ENCODE results near the gene APMAP.

Gene APMAP

GRCh38 chr20:24999568-24999967 is 7.0 kb upstream of the APMAP start:
- no peaks in the 10 kb centered on the region for H3K27me3 ChIP-seq (ENCODE audit: low read length)
- no peaks in the 10 kb centered on the region for H4K20me1 ChIP-seq (ENCODE audit: low read depth, low read length)
- H3K36me3 ChIP-seq (ENCODE audit: low read length): no peaks in the 10 kb centered on the region
- H3K9me3 ChIP-seq (ENCODE audit: insufficient read depth, low read length): no peaks in the 10 kb centered on the region
- H3K9ac ChIP-seq (ENCODE audit: low read length): no peak overlapping the region
- H3F3A ChIP-seq (ENCODE audit: insufficient read depth): no peaks in the 10 kb centered on the region
- no peak for TF ChIP-seq EZH2phosphoT487 (conservative IDR thresholded peaks at IDR 0.05; ENCODE audit: low read length)
- TF ChIP-seq, protein P1, sequence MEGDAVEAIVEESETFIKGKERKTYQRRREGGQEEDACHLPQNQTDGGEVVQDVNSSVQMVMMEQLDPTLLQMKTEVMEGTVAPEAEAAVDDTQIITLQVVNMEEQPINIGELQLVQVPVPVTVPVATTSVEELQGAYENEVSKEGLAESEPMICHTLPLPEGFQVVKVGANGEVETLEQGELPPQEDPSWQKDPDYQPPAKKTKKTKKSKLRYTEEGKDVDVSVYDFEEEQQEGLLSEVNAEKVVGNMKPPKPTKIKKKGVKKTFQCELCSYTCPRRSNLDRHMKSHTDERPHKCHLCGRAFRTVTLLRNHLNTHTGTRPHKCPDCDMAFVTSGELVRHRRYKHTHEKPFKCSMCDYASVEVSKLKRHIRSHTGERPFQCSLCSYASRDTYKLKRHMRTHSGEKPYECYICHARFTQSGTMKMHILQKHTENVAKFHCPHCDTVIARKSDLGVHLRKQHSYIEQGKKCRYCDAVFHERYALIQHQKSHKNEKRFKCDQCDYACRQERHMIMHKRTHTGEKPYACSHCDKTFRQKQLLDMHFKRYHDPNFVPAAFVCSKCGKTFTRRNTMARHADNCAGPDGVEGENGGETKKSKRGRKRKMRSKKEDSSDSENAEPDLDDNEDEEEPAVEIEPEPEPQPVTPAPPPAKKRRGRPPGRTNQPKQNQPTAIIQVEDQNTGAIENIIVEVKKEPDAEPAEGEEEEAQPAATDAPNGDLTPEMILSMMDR (IDR thresholded peaks at IDR 0.05; ENCODE audit: insufficient read depth, low read length, poor library complexity, severe bottlenecking): no peak
- H3K27ac ChIP-seq (ENCODE audit: low read depth, low read length): no peak overlapping the region
- no peak overlapping the region for H3K4me2 ChIP-seq (ENCODE audit: low read depth, low read length, poor library complexity, severe bottlenecking)
- H2AFZ ChIP-seq (ENCODE audit: low read depth, low read length, severe bottlenecking): no peak overlapping the region
- H3K79me2 ChIP-seq (ENCODE audit: insufficient read depth, low read length): no peaks in the 10 kb centered on the region
- H3K4me3 ChIP-seq (ENCODE audit: insufficient read depth, low read length, poor library complexity, severe bottlenecking): no peak overlapping the region
- no peaks in the 10 kb centered on the region for H3K9me2 ChIP-seq (replicated peaks; ENCODE audit: insufficient read depth, low read length)

GRCh38 chr20:24998631-24999445 is 6.3 kb upstream of the APMAP start:
- Histone ChIP-seq H3K36me3 (ENCODE audit: low read length) (no peaks in the 10 kb centered on the region), H3K4me2 (ENCODE audit: low read depth, low read length, poor library complexity, severe bottlenecking) (no peak overlapping the region), H3K27ac (ENCODE audit: low read depth, low read length) (no peak overlapping the region), H4K20me1 (ENCODE audit: low read depth, low read length) (no peaks in the 10 kb centered on the region), H3K9me3 (ENCODE audit: insufficient read depth, low read length) (no peaks in the 10 kb centered on the region), H3K9me2 (replicated peaks; ENCODE audit: insufficient read depth, low read length) (no peaks in the 10 kb centered on the region), H3K9ac (ENCODE audit: low read length) (no peak overlapping the region), H3K4me3 (ENCODE audit: insufficient read depth, low read length, poor library complexity, severe bottlenecking) (no peak overlapping the region), H2AFZ (ENCODE audit: low read depth, low read length, severe bottlenecking) (no peak overlapping the region), H3K27me3 (ENCODE audit: low read length) (no peaks in the 10 kb centered on the region), H3F3A (ENCODE audit: insufficient read depth) (no peaks in the 10 kb centered on the region), H3K79me2 (ENCODE audit: insufficient read depth, low read length) (no peaks in the 10 kb centered on the region)
- no peak for TF ChIP-seq EZH2phosphoT487 (conservative IDR thresholded peaks at IDR 0.05; ENCODE audit: low read length)
- TF ChIP-seq, protein P1 (IDR thresholded peaks at IDR 0.05; ENCODE audit: insufficient read depth, low read length, poor library complexity, severe bottlenecking): no peak

- Histone ChIP-seq H3K9ac (ENCODE audit: low read length) (no peak overlapping the region), H3K27ac (ENCODE audit: low read depth, low read length) (no peak overlapping the region), H3K4me3 (ENCODE audit: insufficient read depth, low read length, poor library complexity, severe bottlenecking) (no peak overlapping the region), H3F3A (ENCODE audit: insufficient read depth) (no peaks in the 10 kb centered on the region), H3K4me2 (ENCODE audit: low read depth, low read length, poor library complexity, severe bottlenecking) (no peak overlapping the region), H3K36me3 (ENCODE audit: low read length) (no peaks in the 10 kb centered on the region), H3K79me2 (ENCODE audit: insufficient read depth, low read length) (no peaks in the 10 kb centered on the region), H4K20me1 (ENCODE audit: low read depth, low read length) (no peaks in the 10 kb centered on the region), H3K27me3 (ENCODE audit: low read length) (no peaks in the 10 kb centered on the region), H2AFZ (ENCODE audit: low read depth, low read length, severe bottlenecking) (no peak overlapping the region), H3K9me2 (replicated peaks; ENCODE audit: insufficient read depth, low read length) (no peaks in the 10 kb centered on the region), H3K9me3 (ENCODE audit: insufficient read depth, low read length) (no peaks in the 10 kb centered on the region)
- no peak for TF ChIP-seq EZH2phosphoT487 (conservative IDR thresholded peaks at IDR 0.05; ENCODE audit: low read length)
- TF ChIP-seq, protein P1 (IDR thresholded peaks at IDR 0.05; ENCODE audit: insufficient read depth, low read length, poor library complexity, severe bottlenecking): no peak
Measured at GRCh38 chr20:24998121-24998520, 5.6 kb upstream of the APMAP start.
